HG03457 (cell line): ENCODE measurements around the gene FANCL.
"Not testable (repeated sequence)": the region's sequence is repeated elsewhere in the genome, so short reads cannot be mapped to it uniquely, and the experiment has no call there.

Source experiments
- ATAC-seq: cut with Tn5 transposase; IDR thresholded peaks from one replicate; pipeline ENCODE4 v1.9.1; 2021; ENCODE audit warnings: moderate number of reproducible peaks; ENCODE audit not compliant: unreplicated experiment

FANCL gene

GRCh38 chr2:58207189-58207588 lies 33.9 kb downstream of the FANCL start:
- no peak for ATAC-seq

GRCh38 chr2:58206785-58207184 lies 34.3 kb downstream of the FANCL start:
- ATAC-seq = no peak

- no peak for ATAC-seq
Measured at GRCh38 chr2:58204195-58204959, 36.7 kb downstream of the FANCL start.

GRCh38 chr2:58203018-58203417 lies 38.1 kb downstream of the FANCL start:
- no peak for ATAC-seq

- no peak for ATAC-seq
Measured at GRCh38 chr2:58202404-58202803, 38.7 kb downstream of the FANCL start.

GRCh38 chr2:58197894-58198293 lies 43.2 kb downstream of the FANCL start:
- ATAC-seq = no peak

- no peak for ATAC-seq
Measured at GRCh38 chr2:58195662-58196061, 45.5 kb downstream of the FANCL start.

GRCh38 chr2:58194458-58194857 lies 46.7 kb downstream of the FANCL start:
- no peak for ATAC-seq

- ATAC-seq = not testable (repeated sequence)
Measured at GRCh38 chr2:58187022-58187421, 54.1 kb downstream of the FANCL start.

GRCh38 chr2:58186501-58186900 lies 54.6 kb downstream of the FANCL start:
- ATAC-seq = no peak

GRCh38 chr2:58182527-58182926 lies 58.6 kb downstream of the FANCL start:
- ATAC-seq = no peak

- ATAC-seq = no peak
Measured at GRCh38 chr2:58180635-58181034, 60.5 kb downstream of the FANCL start.

GRCh38 chr2:58180175-58180574 lies 61.0 kb downstream of the FANCL start:
- ATAC-seq = not testable (repeated sequence)

- ATAC-seq = not testable (repeated sequence)
Measured at GRCh38 chr2:58177187-58177586, 63.9 kb downstream of the FANCL start.

- ATAC-seq = not testable (repeated sequence)
Measured at GRCh38 chr2:58171831-58172230, 69.3 kb downstream of the FANCL start.

- ATAC-seq = not testable (repeated sequence)
Measured at GRCh38 chr2:58170334-58170933, 70.7 kb downstream of the FANCL start.

GRCh38 chr2:58169845-58170244 lies 71.3 kb downstream of the FANCL start:
- not testable (repeated sequence) for ATAC-seq

- not testable (repeated sequence) for ATAC-seq
Measured at GRCh38 chr2:58168130-58168529, 73.0 kb downstream of the FANCL start.

- no peak for ATAC-seq
Measured at GRCh38 chr2:58163913-58164312, 77.2 kb downstream of the FANCL start.

GRCh38 chr2:58158481-58158880 lies 82.6 kb downstream of the FANCL start:
- no peak for ATAC-seq

- ATAC-seq = no peak
Measured at GRCh38 chr2:58157754-58158153, 83.4 kb downstream of the FANCL start.

- ATAC-seq = no peak
Measured at GRCh38 chr2:58156780-58157179, 84.3 kb downstream of the FANCL start.
